Testis (tissue), 2 donors: ENCODE data around the gene SH2B3.
"Not testable (repeated sequence)": the region's sequence is repeated elsewhere in the genome, so short reads cannot be mapped to it uniquely, and the experiment has no call there.

ENCODE experiments used
- CTCF ChIP-seq, 3 experiments: fragments of 450-650 bp in 2 of 3; fragments of 200-600 bp in 1 of 3; sonication (generic) in 1 of 3; IDR thresholded peaks; one replicate each; pipeline ENCODE4 v1.5.1; 2016 to 2019; ENCODE audit warnings: antibody characterized with exemption in 3 of 3, mild to moderate bottlenecking in 2 of 3, moderate library complexity in 1 of 3
- POLR2A ChIP-seq: fragments of 450-650 bp; IDR thresholded peaks from one replicate; pipeline ENCODE4 v1.6.1; 2017; ENCODE audit warnings: antibody characterized with exemption, mild to moderate bottlenecking, moderate library complexity

- TF ChIP-seq POLR2A; CTCF (IDR thresholded peaks at IDR 0.05): not testable (repeated sequence)
These were observed 32.5 kb upstream of the SH2B3 start for GRCh38 chr12:111373231-111373630.
